HepG2 (cell line): ENCODE results near the gene AMOTL1. TPM values are rescaled to one million over a fixed set of nuclear protein-coding genes. Genes with fewer than 3 reads are reported as not detected.

Source experiments
- ATAC-seq: fragments of 200-7000 bp; cut with Tn5 transposase; 3 replicates; pipeline ENCODE4 v1.9.1; 2020; ENCODE audit warnings: mild to moderate bottlenecking, moderate library complexity
- BruUV-seq: library from RNA; stranded (reverse); fragments of 400-500 nt; replicated peaks from 2 replicates; lab custom pipeline; 2021; lab: Mats Ljungman, UMichigan
- CTCF ChIA-PET: fragments of 300-600 bp; formaldehyde crosslinking; extraction: SDS; loops from one replicate; lab custom pipeline; 2021; ENCODE audit warnings: low total read pairs, inconsistent platforms, low intra/inter-chr PET ratio; lab: Yijun Ruan, JAX
- POLR2A ChIA-PET: fragments of 350-600 bp; sonication (Branson Sonifier 250); formaldehyde crosslinking; loops from one replicate; lab custom pipeline; 2020; ENCODE audit warnings: antibody characterized with exemption, inconsistent platforms; lab: Yijun Ruan, JAX
- DNase-seq: peaks from one replicate; pipeline ENCODE4 v3.0.0-alpha.2; 2015; ENCODE audit warnings: low spot score
- FAIRE-seq: peaks from 3 replicates; lab custom pipeline; 2011; peaks lifted over from hg19 to GRCh38; lab: Jason Lieb, UNC
- H2AFZ ChIP-seq: one replicate; pipeline ENCODE4 v1.6.1; 2011; ENCODE audit warnings: low read length, inconsistent platforms
- H3K27ac ChIP-seq: fragments of 300-600 bp; 3 replicates; pipeline ENCODE4 v1.8.0; 2011; ENCODE audit warnings: mixed run types, mild to moderate bottlenecking, mixed read lengths, low read length, inconsistent platforms; ENCODE audit not compliant: insufficient read depth; ENCODE audit errors: extremely low read length
- H3K27me3 ChIP-seq, 2 experiments: fragments of 200-600 bp in 1 of 2; 2 replicates in 1 of 2; 3 replicates in 1 of 2; pipeline versions ENCODE4 v1.6.0 to v1.8.0; 2011; ENCODE audit warnings: low read length in 2 of 2, mild to moderate bottlenecking in 2 of 2, moderate library complexity in 2 of 2, inconsistent platforms in 1 of 2; ENCODE audit not compliant: insufficient read depth in 2 of 2, control insufficient read depth in 1 of 2
- H3K36me3 ChIP-seq, 2 experiments: fragments of 200-600 bp in 1 of 2; replicated peaks in 1 of 2; 2 replicates in 1 of 2; 3 replicates in 1 of 2; pipeline versions ENCODE4 v1.5.1 to v1.8.0; 2011; ENCODE audit warnings: low read length in 2 of 2, inconsistent platforms in 1 of 2; ENCODE audit not compliant: insufficient read depth in 2 of 2, control insufficient read depth in 1 of 2
- H3K4me1 ChIP-seq: 2 replicates; pipeline ENCODE4 v1.5.1; 2012; ENCODE audit warnings: low read length, inconsistent platforms; ENCODE audit not compliant: insufficient read depth
- H3K4me2 ChIP-seq: 2 replicates; pipeline ENCODE4 v1.6.0; 2011; ENCODE audit warnings: low read depth, low read length, inconsistent platforms
- H3K4me3 ChIP-seq, 3 experiments: fragments of 200-600 bp in 1 of 3; sonication (generic), shearing (Covaris generic) in 1 of 3; replicated peaks in 1 of 3; 2 replicates each; pipeline ENCODE4 v1.5.1; 2011 to 2016; ENCODE audit warnings: low read length in 3 of 3, inconsistent platforms in 2 of 3, low read depth in 2 of 3, mild to moderate bottlenecking in 2 of 3, control low read depth in 1 of 3, mixed read lengths in 1 of 3; ENCODE audit not compliant: insufficient read depth in 1 of 3
- H3K79me2 ChIP-seq: one replicate; pipeline ENCODE4 v1.6.1; 2011; ENCODE audit warnings: low read length, inconsistent platforms; ENCODE audit not compliant: insufficient read depth
- H3K9ac ChIP-seq: 2 replicates; pipeline ENCODE4 v1.6.0; 2011; ENCODE audit warnings: mild to moderate bottlenecking, low read depth, low read length, inconsistent platforms; ENCODE audit not compliant: insufficient read depth
- H3K9me3 ChIP-seq: 2 replicates; pipeline ENCODE4 v1.5.1; 2012; ENCODE audit warnings: mild to moderate bottlenecking, low read length
- H4K20me1 ChIP-seq: 2 replicates; pipeline ENCODE4 v1.6.0; 2011; ENCODE audit warnings: inconsistent platforms, mild to moderate bottlenecking, low read length, moderate library complexity; ENCODE audit not compliant: insufficient read depth
- BORCS8-MEF2B ChIP-seq: sonication (generic); formaldehyde crosslinking; IDR thresholded peaks from 2 replicates; pipeline ENCODE4 v1.8.0; 2022; ENCODE audit warnings: mild to moderate bottlenecking, missing genetic modification reagents
- CENPX ChIP-seq: sonication (generic); formaldehyde crosslinking; IDR thresholded peaks from 2 replicates; pipeline ENCODE4 v1.9.0; 2021; ENCODE audit warnings: mild to moderate bottlenecking, missing genetic modification reagents, moderate library complexity
- ESRRA ChIP-seq: sonication (generic); formaldehyde crosslinking; IDR thresholded peaks from 2 replicates; pipeline ENCODE4 v1.5.1; 2020; ENCODE audit warnings: mild to moderate bottlenecking, low read depth, missing genetic modification reagents
- GABPB1 ChIP-seq: IDR thresholded peaks from 2 replicates; pipeline ENCODE4 v1.6.1; 2016; ENCODE audit warnings: mild to moderate bottlenecking, missing genetic modification reagents, moderate library complexity, missing compliant biosample characterization
- HNRNPK ChIP-seq: fragments of 200-400 bp; formaldehyde crosslinking; IDR thresholded peaks from 2 replicates; pipeline ENCODE4 v1.6.1; 2018; ENCODE audit warnings: low read length, low read depth, moderate library complexity, mild to moderate bottlenecking; ENCODE audit not compliant: poor library complexity, severe bottlenecking
- KMT2B ChIP-seq: IDR thresholded peaks from 2 replicates; pipeline ENCODE4 v1.6.1; 2016; ENCODE audit warnings: missing genetic modification reagents, missing compliant biosample characterization
- PRPF4 ChIP-seq: fragments of 200-400 bp; formaldehyde crosslinking; IDR thresholded peaks from 2 replicates; pipeline ENCODE4 v1.6.1; 2016; ENCODE audit warnings: low read length, low read depth; ENCODE audit not compliant: poor library complexity, severe bottlenecking
- SCMH1 ChIP-seq: sonication (generic); formaldehyde crosslinking; IDR thresholded peaks from 2 replicates; pipeline ENCODE4 v1.9.0; 2021; ENCODE audit warnings: missing genetic modification reagents, mild to moderate bottlenecking, borderline replicate concordance
- SIX4 ChIP-seq: sonication (generic); formaldehyde crosslinking; IDR thresholded peaks from 2 replicates; pipeline ENCODE4 v1.4.0; 2020; ENCODE audit warnings: missing genetic modification reagents
- SRSF9 ChIP-seq: fragments of 200-400 bp; formaldehyde crosslinking; IDR thresholded peaks from 2 replicates; pipeline ENCODE4 v1.6.1; 2018; ENCODE audit warnings: borderline replicate concordance, mild to moderate bottlenecking, low read depth, low read length; ENCODE audit not compliant: insufficient read depth, poor library complexity, severe bottlenecking
- ZNF501 ChIP-seq: sonication (generic); formaldehyde crosslinking; IDR thresholded peaks from 2 replicates; pipeline ENCODE4 v1.5.1; 2020; ENCODE audit warnings: mild to moderate bottlenecking, moderate library complexity, missing genetic modification reagents
- ZNF570 ChIP-seq: sonication (generic); formaldehyde crosslinking; IDR thresholded peaks from 2 replicates; pipeline ENCODE4 v1.4.0; 2020; ENCODE audit warnings: mild to moderate bottlenecking, missing genetic modification reagents, borderline replicate concordance
- ZNF619 ChIP-seq: sonication (generic); formaldehyde crosslinking; IDR thresholded peaks from 2 replicates; pipeline ENCODE4 v1.4.0; 2020; ENCODE audit warnings: mild to moderate bottlenecking, missing genetic modification reagents
- ZNF839 ChIP-seq: sonication (generic); formaldehyde crosslinking; IDR thresholded peaks from 2 replicates; pipeline ENCODE4 v1.4.0; 2020; ENCODE audit warnings: missing genetic modification reagents, mild to moderate bottlenecking, borderline replicate concordance
- ZSCAN29 ChIP-seq: sonication (generic); formaldehyde crosslinking; conservative IDR thresholded peaks from 2 replicates; pipeline ENCODE4 v1.4.0; 2020; ENCODE audit warnings: mild to moderate bottlenecking, missing genetic modification reagents
- WGBS: methylation state at CpG from one replicate; pipeline ENCODE4 v1.1.6; 2017; ENCODE audit warnings: low lambda C conversion rate; 5-methylcytosine and 5-hydroxymethylcytosine counted together
- in situ Hi-C: cut with HindIII; loops from 2 replicates; pipeline ENCODE4 v1.10.0; 2017; ENCODE audit warnings: low pct_unique_long_range_greater_than_20kb; ENCODE audit not compliant: extremely low pct_ligation_motif_present
- intact Hi-C: fragments of 100-400 bp; cut with micrococcal nuclease; formaldehyde crosslinking; loops from one replicate; pipeline ENCODE4 v1.10.0; 2022; ENCODE audit not compliant: unreplicated experiment
- polyA plus RNA-seq, 8 experiments: library from polyadenylated mRNA; depleted of rRNA in 3 of 8; stranded (reverse) in 7 of 8; unstranded in 1 of 8; fragments of >200 nt; fragmentation: Illumina TruSeq in 4 of 8; extraction: Trizol in 4 of 8; gene quantifications; 2 replicates each; pipeline versions ENCODE4 v1.2.1 to v1.2.3, GENCODE V29; 2011 to 2016; ENCODE audit warnings: low read depth in 4 of 8, missing spikeins in 1 of 8, mixed read lengths in 1 of 8; ENCODE audit not compliant: insufficient read depth in 1 of 8
- total RNA-seq, 5 experiments: library from RNA; depleted of rRNA; stranded (reverse); fragments of >200 nt; fragmentation: Illumina TruSeq; extraction: Trizol; gene quantifications; 2 replicates each; pipeline ENCODE4 v1.2.3, GENCODE V29; 2016; ENCODE audit warnings: low read depth in 1 of 5
- TF ChIP-seq, protein P1 (sequence below): sonication (generic); formaldehyde crosslinking; IDR thresholded peaks from 2 replicates; pipeline ENCODE4 v1.5.0; 2020; ENCODE audit warnings: mild to moderate bottlenecking, missing genetic modification reagents
- TF ChIP-seq, protein P2 (sequence below): sonication (generic); formaldehyde crosslinking; IDR thresholded peaks from 2 replicates; pipeline ENCODE4 v1.5.0; 2020; ENCODE audit warnings: missing genetic modification reagents
- TF ChIP-seq, protein P3 (sequence below), 2 experiments: fragments of 450-650 bp in 1 of 2; sonication (generic) in 1 of 2; formaldehyde crosslinking; IDR thresholded peaks; 2 replicates each; pipeline versions ENCODE4 v1.5.0 to v1.8.0; 2020 to 2022; ENCODE audit warnings: mild to moderate bottlenecking in 1 of 2, missing genetic modification reagents in 1 of 2

AMOTL1 gene
- total and polyA plus RNA-seq, 2 of the 13 experiments (the other 11 are each of a cell fraction or from before 2014, with no cell fraction given), result 0.01 to 0.20 TPM

DNA sequence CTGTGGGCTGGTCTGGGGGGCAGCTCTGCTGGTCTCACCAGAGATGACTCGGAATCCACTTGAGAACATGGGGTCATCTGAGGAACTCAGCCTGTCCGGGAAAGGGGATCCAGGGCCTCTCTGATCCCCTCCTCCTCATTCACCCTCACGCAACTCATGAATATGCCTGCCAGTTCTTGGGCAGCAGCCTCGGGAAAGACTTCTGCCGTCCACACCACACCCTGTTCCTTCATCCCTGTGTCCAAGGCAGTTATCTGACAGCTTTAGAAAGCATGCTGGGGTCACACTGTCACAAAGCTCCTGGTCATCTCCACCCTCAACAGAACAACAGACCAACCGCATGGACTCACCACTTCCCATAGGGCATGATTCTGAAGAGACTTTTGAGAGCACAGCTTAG, 88.3 kb downstream of the AMOTL1 start:
- CTCF ChIA-PET, result no interaction called here
- 34% methylated on average over 6 of the region's 6 CpGs for WGBS
- intact Hi-C loops, result no loop called here

More for the DNA sequence above, 88.3 kb downstream of the AMOTL1 start:
- Histone ChIP-seq H3K4me2 (no peak overlapping the region), H3K4me3 (no peak overlapping the region), H4K20me1 (no peaks in the 10 kb centered on the region; the same call in 1 of the 2 replicates), H3K9me3 (no peaks in the 10 kb centered on the region), H3K27me3 (no peaks in the 10 kb centered on the region), H3K4me1 (no peaks in the 10 kb centered on the region), H3K9ac (no peak overlapping the region), H2AFZ (no peak overlapping the region), H3K79me2 (no peaks in the 10 kb centered on the region), H3K36me3 (no peaks in the 10 kb centered on the region), H3K27ac (no peak overlapping the region)
- POLR2A ChIA-PET, result no interaction called here
- ATAC-seq, result no peak
- DNase-seq, result no peak
- BruUV-seq, result no TSS peak
- TF ChIP-seq KMT2B (CRISPR knock-in tag), result no peak
- TF ChIP-seq ESRRA (CRISPR knock-in tag), result no peak
- TF ChIP-seq HNRNPK, result no peak
- TF ChIP-seq SIX4 (CRISPR knock-in tag), result no peak
- TF ChIP-seq GABPB1 (CRISPR knock-in tag), result no peak
- TF ChIP-seq ZNF570, result no peak
- TF ChIP-seq, protein P1, sequence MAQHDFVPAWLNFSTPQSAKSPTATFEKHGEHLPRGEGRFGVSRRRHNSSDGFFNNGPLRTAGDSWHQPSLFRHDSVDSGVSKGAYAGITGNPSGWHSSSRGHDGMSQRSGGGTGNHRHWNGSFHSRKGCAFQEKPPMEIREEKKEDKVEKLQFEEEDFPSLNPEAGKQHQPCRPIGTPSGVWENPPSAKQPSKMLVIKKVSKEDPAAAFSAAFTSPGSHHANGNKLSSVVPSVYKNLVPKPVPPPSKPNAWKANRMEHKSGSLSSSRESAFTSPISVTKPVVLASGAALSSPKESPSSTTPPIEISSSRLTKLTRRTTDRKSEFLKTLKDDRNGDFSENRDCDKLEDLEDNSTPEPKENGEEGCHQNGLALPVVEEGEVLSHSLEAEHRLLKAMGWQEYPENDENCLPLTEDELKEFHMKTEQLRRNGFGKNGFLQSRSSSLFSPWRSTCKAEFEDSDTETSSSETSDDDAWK (CRISPR knock-in tag), result no peak
- no peak for TF ChIP-seq CENPX (CRISPR knock-in tag)
- TF ChIP-seq ZSCAN29, result no peak
- TF ChIP-seq SRSF9, result no peak
- TF ChIP-seq, protein P2, sequence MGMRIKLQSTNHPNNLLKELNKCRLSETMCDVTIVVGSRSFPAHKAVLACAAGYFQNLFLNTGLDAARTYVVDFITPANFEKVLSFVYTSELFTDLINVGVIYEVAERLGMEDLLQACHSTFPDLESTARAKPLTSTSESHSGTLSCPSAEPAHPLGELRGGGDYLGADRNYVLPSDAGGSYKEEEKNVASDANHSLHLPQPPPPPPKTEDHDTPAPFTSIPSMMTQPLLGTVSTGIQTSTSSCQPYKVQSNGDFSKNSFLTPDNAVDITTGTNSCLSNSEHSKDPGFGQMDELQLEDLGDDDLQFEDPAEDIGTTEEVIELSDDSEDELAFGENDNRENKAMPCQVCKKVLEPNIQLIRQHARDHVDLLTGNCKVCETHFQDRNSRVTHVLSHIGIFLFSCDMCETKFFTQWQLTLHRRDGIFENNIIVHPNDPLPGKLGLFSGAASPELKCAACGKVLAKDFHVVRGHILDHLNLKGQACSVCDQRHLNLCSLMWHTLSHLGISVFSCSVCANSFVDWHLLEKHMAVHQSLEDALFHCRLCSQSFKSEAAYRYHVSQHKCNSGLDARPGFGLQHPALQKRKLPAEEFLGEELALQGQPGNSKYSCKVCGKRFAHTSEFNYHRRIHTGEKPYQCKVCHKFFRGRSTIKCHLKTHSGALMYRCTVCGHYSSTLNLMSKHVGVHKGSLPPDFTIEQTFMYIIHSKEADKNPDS (CRISPR knock-in tag), result no peak
- no peak for TF ChIP-seq ZNF501 (CRISPR knock-in tag)
- TF ChIP-seq BORCS8-MEF2B (CRISPR knock-in tag), result no peak
- no peak for TF ChIP-seq PRPF4
- no peak for TF ChIP-seq SCMH1 (CRISPR knock-in tag)
- TF ChIP-seq, protein P3, sequence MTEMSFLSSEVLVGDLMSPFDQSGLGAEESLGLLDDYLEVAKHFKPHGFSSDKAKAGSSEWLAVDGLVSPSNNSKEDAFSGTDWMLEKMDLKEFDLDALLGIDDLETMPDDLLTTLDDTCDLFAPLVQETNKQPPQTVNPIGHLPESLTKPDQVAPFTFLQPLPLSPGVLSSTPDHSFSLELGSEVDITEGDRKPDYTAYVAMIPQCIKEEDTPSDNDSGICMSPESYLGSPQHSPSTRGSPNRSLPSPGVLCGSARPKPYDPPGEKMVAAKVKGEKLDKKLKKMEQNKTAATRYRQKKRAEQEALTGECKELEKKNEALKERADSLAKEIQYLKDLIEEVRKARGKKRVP (CRISPR knock-in tag; IDR thresholded peaks at IDR 0.05), result no peak
- no peak for TF ChIP-seq ZNF839 (CRISPR knock-in tag)
- TF ChIP-seq ZNF619, result no peak
- in situ Hi-C loops, result no loop called here
- FAIRE-seq, result no peak
